ENCODE data around the gene PNRC1.

PNRC1 gene

DNA sequence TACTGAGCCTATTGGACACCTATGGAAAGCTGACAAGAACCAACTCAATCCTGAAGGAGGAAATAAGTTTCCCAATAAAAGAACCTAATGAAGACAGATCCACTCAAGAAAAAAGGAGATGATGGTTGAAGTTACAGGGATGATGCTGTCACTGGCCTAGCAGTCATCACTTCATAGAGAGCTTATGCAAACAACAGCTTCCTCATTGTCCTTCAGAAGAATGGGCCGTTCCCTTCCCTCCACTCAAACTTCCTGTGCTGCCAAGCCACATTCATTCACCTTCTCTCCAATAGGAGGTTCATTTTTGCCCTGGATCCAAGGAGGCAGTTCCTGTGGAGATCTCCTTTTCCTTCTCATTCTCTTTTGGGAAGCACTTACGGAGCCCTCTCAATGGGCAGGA lies 51.5 kb downstream of the PNRC1 start:
- ATAC-seq: no peak
- TF ChIP-seq CSDC2 (CRISPR knock-in tag; IDR thresholded peaks at IDR 0.05) (no peak), ARNTL (CRISPR knock-in tag; IDR thresholded peaks at IDR 0.05; ENCODE audit: borderline replicate concordance, low read depth) (no peak), ZNF8 (CRISPR knock-in tag; IDR thresholded peaks at IDR 0.05) (no peak), ZFP3 (CRISPR knock-in tag; IDR thresholded peaks at IDR 0.05) (no peak), TOX (CRISPR knock-in tag; IDR thresholded peaks at IDR 0.05; ENCODE audit: borderline replicate concordance) (no peak), CSRNP3 (CRISPR knock-in tag; IDR thresholded peaks at IDR 0.05) (no peak), OSR1 (CRISPR knock-in tag; IDR thresholded peaks at IDR 0.05) (no peak), PPARA (CRISPR knock-in tag; IDR thresholded peaks at IDR 0.05; ENCODE audit: borderline replicate concordance) (no peak), ESRRG (CRISPR knock-in tag; IDR thresholded peaks at IDR 0.05) (no peak), ISL1 (CRISPR knock-in tag; IDR thresholded peaks at IDR 0.05) (no peak), ZC3H10 (CRISPR knock-in tag; IDR thresholded peaks at IDR 0.05) (no peak), TSHZ2 (CRISPR knock-in tag; IDR thresholded peaks at IDR 0.05) (no peak)
- TF ChIP-seq, protein P1, sequence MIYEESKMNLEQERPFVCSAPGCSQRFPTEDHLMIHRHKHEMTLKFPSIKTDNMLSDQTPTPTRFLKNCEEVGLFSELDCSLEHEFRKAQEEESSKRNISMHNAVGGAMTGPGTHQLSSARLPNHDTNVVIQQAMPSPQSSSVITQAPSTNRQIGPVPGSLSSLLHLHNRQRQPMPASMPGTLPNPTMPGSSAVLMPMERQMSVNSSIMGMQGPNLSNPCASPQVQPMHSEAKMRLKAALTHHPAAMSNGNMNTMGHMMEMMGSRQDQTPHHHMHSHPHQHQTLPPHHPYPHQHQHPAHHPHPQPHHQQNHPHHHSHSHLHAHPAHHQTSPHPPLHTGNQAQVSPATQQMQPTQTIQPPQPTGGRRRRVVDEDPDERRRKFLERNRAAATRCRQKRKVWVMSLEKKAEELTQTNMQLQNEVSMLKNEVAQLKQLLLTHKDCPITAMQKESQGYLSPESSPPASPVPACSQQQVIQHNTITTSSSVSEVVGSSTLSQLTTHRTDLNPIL (CRISPR knock-in tag; IDR thresholded peaks at IDR 0.05; ENCODE audit: low read depth): no peak
- TF ChIP-seq, protein P2, sequence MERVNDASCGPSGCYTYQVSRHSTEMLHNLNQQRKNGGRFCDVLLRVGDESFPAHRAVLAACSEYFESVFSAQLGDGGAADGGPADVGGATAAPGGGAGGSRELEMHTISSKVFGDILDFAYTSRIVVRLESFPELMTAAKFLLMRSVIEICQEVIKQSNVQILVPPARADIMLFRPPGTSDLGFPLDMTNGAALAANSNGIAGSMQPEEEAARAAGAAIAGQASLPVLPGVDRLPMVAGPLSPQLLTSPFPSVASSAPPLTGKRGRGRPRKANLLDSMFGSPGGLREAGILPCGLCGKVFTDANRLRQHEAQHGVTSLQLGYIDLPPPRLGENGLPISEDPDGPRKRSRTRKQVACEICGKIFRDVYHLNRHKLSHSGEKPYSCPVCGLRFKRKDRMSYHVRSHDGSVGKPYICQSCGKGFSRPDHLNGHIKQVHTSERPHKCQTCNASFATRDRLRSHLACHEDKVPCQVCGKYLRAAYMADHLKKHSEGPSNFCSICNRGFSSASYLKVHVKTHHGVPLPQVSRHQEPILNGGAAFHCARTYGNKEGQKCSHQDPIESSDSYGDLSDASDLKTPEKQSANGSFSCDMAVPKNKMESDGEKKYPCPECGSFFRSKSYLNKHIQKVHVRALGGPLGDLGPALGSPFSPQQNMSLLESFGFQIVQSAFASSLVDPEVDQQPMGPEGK (CRISPR knock-in tag; IDR thresholded peaks at IDR 0.05; ENCODE audit: borderline replicate concordance): no peak

GRCh38 chr6:89133981-89134380 lies 53.4 kb downstream of the PNRC1 start:
- ATAC-seq: no peak

GRCh38 chr6:89134723-89135122 lies 54.2 kb downstream of the PNRC1 start:
- no peak for ATAC-seq
- TF ChIP-seq ESRRG (CRISPR knock-in tag; IDR thresholded peaks at IDR 0.05) (no peak), ISL1 (CRISPR knock-in tag; IDR thresholded peaks at IDR 0.05) (no peak), ZFP30 (CRISPR knock-in tag; IDR thresholded peaks at IDR 0.05) (no peak), ZNF565 (CRISPR knock-in tag; conservative IDR thresholded peaks at IDR 0.05; ENCODE audit: low read depth) (no peak), OSR1 (CRISPR knock-in tag; IDR thresholded peaks at IDR 0.05) (no peak), POU6F1 (CRISPR knock-in tag; IDR thresholded peaks at IDR 0.05; ENCODE audit: borderline replicate concordance, low read depth) (no peak), ZNF8 (CRISPR knock-in tag; IDR thresholded peaks at IDR 0.05) (no peak), ZFP3 (CRISPR knock-in tag; IDR thresholded peaks at IDR 0.05) (no peak), ZC3H10 (CRISPR knock-in tag; IDR thresholded peaks at IDR 0.05) (no peak)
- TF ChIP-seq, protein P1 (CRISPR knock-in tag; IDR thresholded peaks at IDR 0.05; ENCODE audit: low read depth): no peak
- TF ChIP-seq, protein P2 (CRISPR knock-in tag; IDR thresholded peaks at IDR 0.05; ENCODE audit: borderline replicate concordance): no peak

More at GRCh38 chr6:89133981-89134380, 53.4 kb downstream of the PNRC1 start:
- TF ChIP-seq ZNF8 (CRISPR knock-in tag; IDR thresholded peaks at IDR 0.05): no peak
- no peak for TF ChIP-seq CSDC2 (CRISPR knock-in tag; IDR thresholded peaks at IDR 0.05)
- no peak for TF ChIP-seq TOX (CRISPR knock-in tag; IDR thresholded peaks at IDR 0.05; ENCODE audit: borderline replicate concordance)
- TF ChIP-seq ZNF565 (CRISPR knock-in tag; conservative IDR thresholded peaks at IDR 0.05; ENCODE audit: low read depth): no peak
- no peak for TF ChIP-seq BACH2 (CRISPR knock-in tag; IDR thresholded peaks at IDR 0.05; ENCODE audit: borderline replicate concordance)
- TF ChIP-seq ISL1 (CRISPR knock-in tag; IDR thresholded peaks at IDR 0.05): no peak
- TF ChIP-seq ESRRG (CRISPR knock-in tag; IDR thresholded peaks at IDR 0.05): no peak
- no peak for TF ChIP-seq OSR1 (CRISPR knock-in tag; IDR thresholded peaks at IDR 0.05)
- no peak for TF ChIP-seq ZNF70 (CRISPR knock-in tag; IDR thresholded peaks at IDR 0.05)
- no peak for TF ChIP-seq PPARA (CRISPR knock-in tag; IDR thresholded peaks at IDR 0.05; ENCODE audit: borderline replicate concordance)
- no peak for TF ChIP-seq ZC3H10 (CRISPR knock-in tag; IDR thresholded peaks at IDR 0.05)
- TF ChIP-seq RARB (CRISPR knock-in tag; IDR thresholded peaks at IDR 0.05): no peak
- no peak for TF ChIP-seq ARNTL (CRISPR knock-in tag; IDR thresholded peaks at IDR 0.05; ENCODE audit: borderline replicate concordance, low read depth)
- no peak for TF ChIP-seq CSRNP3 (CRISPR knock-in tag; IDR thresholded peaks at IDR 0.05)
- no peak for TF ChIP-seq SNAI2 (CRISPR knock-in tag; IDR thresholded peaks at IDR 0.05)
- TF ChIP-seq TCF4 (CRISPR knock-in tag; IDR thresholded peaks at IDR 0.05; ENCODE audit: borderline replicate concordance): no peak
- no peak for TF ChIP-seq ZFP3 (CRISPR knock-in tag; IDR thresholded peaks at IDR 0.05)
- TF ChIP-seq GLIS3 (CRISPR knock-in tag; IDR thresholded peaks at IDR 0.05): no peak
